GM21529 (cell line): ENCODE results near the gene CCDC146.
"Not testable (repeated sequence)": the region's sequence is repeated elsewhere in the genome, so short reads cannot be mapped to it uniquely, and the experiment has no call there.

Experiments
- ATAC-seq: cut with Tn5 transposase; IDR thresholded peaks from one replicate; pipeline ENCODE4 v1.9.1; 2021; ENCODE audit not compliant: unreplicated experiment

The CCDC146 gene

DNA sequence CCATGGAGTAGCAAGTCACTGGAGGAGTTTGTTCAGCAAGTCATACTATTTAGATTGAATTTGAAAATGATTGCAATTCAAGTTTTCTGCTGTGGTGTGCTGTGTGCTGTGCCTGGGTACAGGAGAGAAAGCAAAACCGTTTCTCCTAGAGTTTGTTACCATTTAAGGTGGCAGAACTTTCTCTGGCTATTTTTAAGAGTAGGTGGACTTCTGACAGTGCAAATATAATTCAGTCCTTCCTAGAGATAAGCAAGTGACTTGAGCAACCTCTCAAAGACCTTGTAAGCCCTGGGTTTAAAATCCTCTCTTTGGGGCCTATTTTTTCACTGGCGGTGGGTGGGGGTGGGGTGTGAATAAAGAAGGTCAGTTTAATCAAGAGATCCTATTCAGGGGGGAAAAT, 120.1 kb downstream of the CCDC146 start:
- ATAC-seq = no peak

DNA sequence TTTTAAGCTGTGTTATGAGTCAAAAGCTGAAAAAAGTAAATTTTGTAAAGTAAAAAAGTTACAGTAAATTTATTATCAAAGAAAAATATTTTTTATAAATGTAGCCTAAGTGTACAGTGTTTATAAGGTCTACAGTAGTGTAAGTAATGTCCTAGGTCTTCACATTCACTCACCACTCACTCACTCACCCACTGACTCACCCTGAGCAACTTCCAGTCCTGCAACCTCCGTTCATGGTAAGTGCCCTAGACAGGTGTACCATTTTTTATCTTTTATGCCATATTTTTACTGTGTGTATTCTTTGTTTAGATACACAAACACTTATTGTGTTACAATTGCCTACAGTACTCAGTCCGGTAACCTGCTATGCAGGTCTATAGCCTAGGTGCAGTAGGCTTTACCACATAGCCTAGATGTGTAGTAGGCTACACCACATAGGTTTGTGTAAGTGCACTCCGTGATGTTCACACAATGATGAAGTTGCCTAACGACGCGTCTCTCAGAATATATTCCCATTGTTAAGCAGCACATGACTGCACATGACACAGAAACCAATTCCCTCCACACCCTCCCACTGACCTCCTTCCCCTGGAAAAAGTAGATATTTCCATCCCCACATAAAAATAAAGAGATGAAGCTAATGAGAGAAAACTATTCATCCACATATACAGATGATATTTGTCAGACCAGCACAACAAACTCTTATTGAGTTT, 122.0 kb downstream of the CCDC146 start:
- no peak for ATAC-seq

DNA sequence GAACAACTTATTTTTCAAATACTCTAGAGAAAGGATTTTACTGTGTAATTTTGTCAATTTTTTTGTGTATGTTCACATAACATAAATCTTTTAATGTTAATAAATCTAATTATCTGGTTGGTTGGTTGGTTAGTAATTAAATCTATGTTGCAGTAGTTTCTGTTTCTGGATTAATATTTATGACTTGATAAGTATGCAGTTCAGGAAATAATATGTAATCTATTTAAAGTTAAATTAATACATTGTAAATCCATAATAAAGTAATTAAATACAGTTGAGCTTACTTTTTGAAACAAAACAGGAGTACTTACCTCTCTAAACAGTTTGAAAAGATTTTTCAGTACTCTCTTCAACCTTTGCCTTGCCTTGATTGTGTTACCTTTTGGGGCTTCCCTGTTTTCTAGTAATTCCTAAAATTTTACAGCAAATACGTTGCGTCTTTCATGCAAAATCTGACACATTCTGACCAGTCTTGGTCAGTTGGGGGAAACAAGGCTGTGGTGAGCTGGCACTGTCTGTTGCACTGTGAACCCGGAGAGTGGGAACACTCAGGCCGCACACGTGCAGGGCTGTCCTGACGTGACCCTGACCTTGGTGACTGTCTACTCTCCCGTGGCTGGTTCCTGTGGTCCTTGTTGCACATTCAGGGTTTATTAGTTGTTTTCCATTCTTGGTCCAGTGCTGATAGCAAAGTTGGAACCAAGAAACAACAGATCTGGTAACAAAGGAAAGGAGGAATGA, 122.8 kb downstream of the CCDC146 start:
- no peak for ATAC-seq

DNA sequence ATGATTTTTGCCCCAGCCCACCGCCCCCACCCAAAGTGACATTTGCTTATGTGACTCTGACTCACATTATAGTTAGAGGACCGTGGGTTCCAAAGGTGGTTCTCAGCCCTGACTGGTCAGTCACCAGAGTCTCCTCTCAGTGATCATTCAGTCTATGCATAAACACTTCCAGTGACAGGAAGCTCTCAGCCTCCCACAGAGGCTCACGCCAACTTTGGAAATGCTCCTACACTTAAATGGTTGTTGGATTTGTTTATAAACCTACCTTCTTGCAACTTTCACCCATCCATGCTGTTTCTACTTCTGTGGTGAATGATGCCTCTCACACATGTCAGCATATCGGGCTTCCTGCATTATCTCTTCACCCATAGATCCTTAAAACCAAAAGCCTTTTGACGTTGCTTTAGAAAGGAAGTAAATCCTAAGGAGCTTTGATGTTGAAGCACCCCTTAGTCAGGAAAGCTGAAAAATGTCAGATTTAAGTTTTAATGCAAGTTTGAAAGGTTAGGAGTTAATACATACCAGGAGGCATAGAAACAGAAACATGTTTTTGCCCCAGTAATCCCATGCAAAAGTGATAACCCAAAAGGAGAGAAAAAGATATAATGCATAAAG, 123.7 kb downstream of the CCDC146 start:
- no peak for ATAC-seq

DNA sequence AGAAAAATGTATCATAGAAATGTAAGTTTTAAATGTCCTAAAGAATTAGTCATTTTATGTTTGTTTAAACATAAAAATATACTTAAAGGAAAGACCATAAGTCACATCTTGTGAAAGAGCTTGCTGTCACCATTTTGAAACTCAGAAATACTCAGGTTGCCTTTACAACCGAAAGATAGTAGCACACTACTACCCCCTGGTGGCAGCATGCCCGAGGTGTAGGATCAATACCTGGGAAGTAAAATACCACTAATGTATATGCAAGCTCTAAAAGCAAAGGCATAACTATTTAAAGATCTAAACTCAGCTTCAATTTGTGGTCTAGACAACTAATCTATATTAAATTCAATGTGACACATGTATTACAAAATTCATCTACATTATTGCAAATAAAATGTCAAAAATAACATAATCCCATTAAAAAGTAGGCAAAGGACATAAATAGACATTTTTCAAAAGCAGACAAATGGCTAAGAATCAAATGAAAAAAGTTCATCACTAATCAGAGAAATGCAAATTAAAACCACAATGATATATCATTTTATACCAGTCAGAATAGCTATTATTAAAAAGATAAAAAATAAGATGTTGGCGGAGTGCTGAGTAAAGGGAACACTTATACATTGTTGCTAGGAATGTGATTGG, 124.9 kb downstream of the CCDC146 start:
- peak; percentile 91 for ATAC-seq

DNA sequence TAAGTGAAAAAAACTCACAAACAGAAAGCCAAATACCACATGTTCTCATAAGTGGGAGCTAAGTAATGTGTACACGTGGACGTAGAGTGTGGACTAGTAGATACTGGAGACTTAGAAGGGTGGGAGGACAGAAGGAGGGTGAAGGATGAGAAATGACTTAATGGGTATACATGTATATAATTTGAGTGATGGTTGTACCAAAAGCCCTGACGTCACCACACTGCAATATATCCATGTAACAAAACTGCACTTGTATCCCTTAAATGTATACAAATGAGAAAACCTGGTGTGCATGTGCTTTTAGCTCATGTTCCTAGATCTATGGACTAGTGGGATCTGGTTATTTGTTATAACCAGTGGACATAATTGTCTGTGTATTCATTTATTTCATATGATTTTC, 125.7 kb downstream of the CCDC146 start:
- ATAC-seq = no peak

DNA sequence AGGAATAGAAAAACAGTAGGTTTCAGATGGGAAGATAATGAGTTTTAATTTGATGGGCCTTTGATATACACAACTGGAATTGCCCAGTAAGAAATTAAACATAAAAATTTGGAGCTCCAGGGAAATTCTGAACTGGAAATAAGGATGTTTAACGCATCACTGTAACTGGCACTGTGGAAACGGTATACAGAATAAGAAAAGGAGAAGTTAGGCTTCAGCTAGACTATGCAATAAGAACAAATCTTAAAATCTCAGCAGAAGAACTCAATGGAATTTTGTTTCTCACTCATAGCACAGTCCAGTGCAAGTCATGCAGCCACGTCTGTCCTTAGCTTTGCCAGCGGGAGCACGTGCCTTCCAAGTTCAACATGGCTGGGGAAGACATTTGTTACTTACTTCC, 130.1 kb downstream of the CCDC146 start:
- no peak for ATAC-seq

DNA sequence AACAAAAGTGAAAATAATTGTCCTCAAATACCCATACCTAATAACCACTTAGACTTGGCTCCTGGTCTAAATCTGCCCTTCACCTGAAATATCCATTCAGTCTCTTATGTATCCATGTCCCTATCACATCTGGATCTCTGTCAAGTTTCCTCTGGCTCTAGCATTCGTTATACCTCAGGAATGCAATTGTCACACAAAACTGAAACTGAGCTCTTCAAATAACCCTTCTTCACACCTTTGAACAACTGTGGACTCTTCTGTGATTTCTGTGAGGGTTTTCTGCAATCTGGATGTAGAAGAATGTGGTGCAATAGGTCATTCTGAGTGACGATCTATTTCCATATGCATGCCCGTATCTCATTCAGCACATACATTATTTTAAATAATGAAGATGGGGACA, 130.7 kb downstream of the CCDC146 start:
- no peak for ATAC-seq

DNA sequence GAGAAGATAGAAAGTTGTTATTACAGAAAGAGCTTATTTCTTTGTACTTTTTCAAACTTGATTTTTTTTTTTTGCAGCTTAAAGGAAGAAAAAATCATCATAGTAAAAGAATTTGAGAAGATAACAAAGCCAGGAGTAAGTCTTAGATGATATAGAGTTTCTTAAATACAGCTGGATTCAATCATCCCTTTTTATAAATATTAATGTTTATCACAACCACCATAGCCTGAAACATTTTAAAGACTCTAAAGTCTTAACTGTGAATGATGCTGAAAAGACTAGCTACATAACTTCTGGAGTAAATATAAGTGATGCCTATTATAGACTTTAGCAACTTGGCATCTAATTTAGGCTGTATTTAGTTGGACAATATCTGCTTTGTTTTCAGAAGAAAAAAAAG, 132.0 kb downstream of the CCDC146 start:
- ATAC-seq = no peak

DNA sequence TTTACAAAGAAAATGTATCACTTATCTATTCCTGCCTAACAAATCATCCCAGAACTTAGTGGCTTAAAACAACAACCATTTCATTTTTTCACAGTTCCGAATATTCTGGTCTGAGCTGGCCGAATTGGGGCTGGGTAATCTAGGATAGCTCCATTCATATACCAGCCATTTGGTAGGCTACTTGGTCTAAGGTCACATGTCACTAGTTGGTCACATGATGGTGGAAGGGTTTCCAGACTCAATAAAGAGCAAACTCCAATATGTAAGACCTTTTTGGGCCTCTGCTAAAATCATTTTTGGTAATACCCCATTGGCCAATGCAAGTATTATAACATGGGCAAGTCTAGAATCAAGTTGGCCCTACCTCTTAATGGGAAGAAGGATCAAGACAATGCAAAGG, 132.5 kb downstream of the CCDC146 start:
- no peak for ATAC-seq

DNA sequence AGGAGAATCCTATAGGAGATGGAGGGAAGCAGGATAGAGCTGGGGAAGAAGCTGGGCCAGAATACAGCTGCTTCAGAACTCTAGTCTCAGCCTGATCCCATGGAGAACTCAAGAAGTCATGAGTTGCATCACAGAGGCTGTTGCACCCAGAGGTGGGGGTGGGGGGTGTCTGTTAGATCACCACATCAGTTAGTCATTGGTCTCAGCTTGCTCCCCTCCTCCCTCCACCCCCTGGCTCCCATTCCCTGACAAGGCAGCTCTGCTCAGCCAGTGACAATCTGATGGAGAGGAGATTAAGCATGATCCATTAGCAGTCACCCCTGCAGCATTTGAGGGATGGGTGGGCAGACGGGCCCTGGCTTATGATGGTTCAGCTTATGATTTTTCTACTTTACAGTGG, 135.6 kb downstream of the CCDC146 start:
- ATAC-seq = no peak

DNA sequence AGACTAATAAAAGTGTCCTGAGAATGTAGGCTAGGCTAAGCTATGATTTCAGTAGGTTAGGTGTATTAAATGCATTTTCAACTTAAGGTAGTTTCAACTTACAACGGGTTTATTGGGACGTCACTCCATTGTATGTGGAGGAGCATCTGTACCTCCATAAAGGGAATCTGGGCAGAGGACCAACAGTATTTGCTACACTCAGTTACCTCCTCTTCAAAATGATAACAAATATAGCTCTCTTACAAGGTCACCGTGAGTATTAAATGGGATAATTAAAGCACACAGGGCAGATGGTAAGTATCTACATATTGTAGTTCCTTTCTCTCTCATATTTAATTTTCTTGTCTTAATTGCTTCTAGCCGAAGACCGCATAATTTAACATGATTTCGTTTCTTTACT, 136.2 kb downstream of the CCDC146 start:
- no peak for ATAC-seq

DNA sequence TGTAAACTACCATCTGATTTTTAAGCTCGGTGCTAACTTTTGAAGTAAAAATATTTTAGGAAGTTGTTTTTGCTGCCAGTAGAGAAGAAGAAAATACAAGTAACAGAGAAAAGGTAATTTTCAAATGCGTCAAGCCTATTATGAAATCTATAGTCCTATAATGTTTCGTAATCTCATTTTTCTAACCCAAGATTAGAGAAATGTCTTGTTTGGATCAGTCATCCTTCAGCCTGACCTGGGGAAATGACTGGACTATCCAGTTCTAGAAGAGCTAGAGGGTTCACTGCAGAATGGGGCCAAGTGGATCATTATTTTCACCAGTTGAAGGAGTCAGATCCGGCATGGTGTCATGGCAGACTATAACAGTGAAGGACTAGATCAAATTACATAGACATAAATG, 139.9 kb downstream of the CCDC146 start:
- ATAC-seq = no peak

DNA sequence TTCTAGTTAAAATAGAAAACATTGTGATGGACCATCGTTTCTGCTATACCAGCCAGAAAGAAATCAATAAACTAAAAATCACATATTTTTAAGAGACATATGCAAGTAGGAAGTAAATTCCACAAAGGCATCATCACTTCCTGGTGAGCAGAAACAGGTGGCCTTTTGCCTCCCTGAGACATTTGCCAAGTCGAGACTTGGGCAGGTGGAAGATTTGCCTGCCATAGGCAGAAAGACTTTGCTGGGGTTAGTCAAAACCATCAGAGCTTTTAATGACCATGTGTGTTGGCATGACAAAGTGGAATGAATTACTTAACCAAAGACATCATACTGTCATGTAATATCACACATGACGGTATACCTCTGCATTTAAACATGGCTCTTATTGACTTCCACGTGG, 143.3 kb downstream of the CCDC146 start:
- no peak for ATAC-seq

DNA sequence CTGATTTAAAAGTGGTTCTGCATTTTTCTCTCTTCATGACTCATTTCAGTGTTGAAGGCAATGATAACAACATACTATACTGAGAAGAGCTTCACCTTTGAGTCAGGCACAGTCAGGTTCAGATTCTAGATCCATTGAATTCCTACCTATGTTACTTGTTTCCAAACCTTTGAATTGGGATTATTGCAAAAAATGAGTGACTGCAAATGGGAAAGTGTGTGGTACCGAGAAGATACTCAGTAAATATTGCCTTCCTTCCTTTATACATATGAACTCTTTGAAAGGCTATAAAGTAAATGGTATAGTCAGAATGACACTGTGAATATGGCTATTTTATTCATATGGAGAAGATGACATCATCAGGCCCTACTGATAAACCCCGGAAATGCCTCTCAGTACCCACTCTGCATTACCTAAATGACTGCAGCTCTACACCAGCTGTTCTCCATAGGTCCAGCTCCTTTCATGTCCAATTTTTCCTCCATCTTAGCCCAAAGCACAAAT, 143.9 kb downstream of the CCDC146 start:
- ATAC-seq = peak; percentile 86

DNA sequence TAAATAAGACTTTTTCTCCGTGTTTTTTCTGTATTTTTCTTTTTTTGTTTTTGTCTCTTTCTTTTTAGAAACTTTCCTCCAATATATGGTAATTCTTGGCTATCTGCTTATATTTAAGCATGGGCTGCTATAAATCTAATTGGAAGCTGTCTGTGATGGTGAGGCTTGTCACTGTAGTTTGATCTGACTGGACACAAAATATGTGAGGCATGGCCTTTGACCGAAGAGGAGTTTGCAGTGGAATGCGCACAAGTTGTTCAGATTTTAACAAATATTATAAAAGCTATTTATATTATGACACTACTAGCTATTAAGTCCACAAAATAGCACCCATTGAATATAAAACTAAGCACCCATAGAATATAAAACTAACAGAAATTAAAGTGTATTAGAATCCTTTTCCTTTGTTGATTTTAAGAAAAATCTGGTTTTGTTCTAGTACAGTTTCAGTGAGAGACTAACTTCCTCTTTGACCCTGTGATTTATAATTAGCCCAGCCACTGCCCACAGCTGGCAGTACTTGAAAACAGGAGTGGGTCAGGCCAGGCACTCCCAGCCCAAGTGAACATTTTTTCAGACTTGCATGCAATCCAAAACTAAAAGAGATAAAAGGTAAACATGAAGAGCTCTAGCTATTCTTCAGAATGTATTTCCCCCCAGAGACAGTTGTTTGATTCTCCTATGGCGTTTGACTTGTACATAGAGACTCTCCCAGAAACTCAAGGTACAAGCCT, 147.1 kb downstream of the CCDC146 start:
- peak; percentile 80 for ATAC-seq

DNA sequence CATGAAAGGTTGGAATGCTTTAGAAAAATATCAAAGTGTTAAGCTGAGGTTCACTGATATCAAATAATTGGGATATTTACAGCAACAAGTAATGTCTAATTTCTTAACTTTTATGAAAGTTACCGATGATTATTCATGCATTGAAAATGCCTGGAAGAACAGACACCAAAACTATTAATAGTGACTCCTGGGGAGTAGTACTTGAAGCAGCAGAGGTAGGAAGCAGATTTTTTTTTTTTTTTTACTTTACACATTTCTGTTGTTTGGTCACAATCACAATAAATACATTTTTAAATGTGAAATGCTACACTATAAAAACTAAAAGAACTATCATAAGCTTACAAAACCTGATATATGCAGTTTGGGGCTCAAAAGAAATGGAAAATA, 147.7 kb downstream of the CCDC146 start:
- no peak for ATAC-seq

DNA sequence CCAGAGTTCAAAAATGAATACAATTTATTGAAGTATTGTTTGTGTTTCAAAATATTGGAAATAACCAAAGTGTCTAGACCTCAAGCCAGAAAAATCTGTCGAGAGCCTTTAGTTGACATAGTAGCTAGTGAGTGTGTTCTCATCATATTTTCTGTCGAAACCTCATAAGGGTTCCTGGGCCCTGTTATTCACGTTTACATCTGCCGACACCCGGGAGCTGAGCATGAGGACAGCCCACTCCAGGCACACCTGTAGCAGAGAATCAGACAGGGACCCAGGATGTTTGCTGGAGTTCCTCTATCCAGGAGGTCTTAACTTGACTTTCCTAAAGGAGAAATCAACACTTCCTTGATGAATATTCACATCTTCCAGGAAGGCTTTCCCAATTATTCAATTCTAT, 149.4 kb downstream of the CCDC146 start:
- no peak for ATAC-seq

DNA sequence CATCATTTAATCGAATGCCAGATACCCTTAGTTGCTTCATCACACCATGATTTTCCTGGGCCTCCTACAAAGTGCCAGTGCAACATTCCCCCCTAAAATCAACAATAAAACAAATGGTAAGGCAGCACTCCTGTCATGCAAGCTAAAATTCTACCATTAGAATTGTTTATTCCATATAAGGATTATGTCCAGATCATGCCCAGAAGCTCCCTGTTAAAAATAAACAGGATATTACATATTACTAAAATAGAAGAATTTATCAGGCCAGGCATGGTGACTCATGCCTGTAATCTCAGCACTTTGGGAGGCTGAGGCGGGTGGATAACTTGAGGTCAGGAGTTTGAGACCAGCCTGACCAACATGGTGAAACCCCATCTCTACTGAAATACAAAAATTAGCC, 153.2 kb downstream of the CCDC146 start:
- not testable (repeated sequence) for ATAC-seq

DNA sequence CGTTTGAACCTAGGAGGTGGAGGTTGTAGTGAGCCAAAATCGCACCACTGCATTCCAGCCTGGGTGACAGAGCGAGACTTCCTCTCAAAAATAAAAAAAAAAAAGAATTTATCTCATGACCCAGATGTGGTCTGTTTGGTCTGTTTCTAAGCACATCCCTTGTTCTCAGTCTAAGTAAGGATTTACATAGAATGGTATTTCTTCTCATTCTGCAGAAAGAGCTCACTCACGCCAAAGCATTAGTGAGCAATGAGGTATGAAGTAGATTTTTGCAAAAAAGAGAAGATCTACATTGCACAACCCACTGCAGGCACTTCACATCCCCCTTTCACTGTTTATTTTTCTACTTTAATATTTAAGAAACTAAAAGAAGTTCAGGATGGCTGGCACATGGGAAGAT, 153.7 kb downstream of the CCDC146 start:
- ATAC-seq = no peak
